Liver (tissue), 9 donors: ENCODE data around the gene ADIPOR1. TPM values are rescaled to one million over a fixed set of nuclear protein-coding genes. Genes with fewer than 3 reads are reported as not detected.
A peak's percentile ranks its signal among the peaks of the same experiment; 100 is the strongest.

Source experiments
- DNase-seq: peaks from one replicate; pipeline ENCODE4 v3.0.0-alpha.2; 2017; ENCODE audit warnings: low spot score
- H3K27ac ChIP-seq, 2 donors: one replicate each; pipeline ENCODE4 v1.7.0; 2013; ENCODE audit warnings: inconsistent platforms in 2 of 2, low read length in 2 of 2, control low read depth in 1 of 2, low read depth in 1 of 2, mild to moderate bottlenecking in 1 of 2
- H3K27me3 ChIP-seq, 4 donors: one replicate each; pipeline versions ENCODE4 v1.6.1 to v1.7.0; 2013; ENCODE audit warnings: low read length in 3 of 4, inconsistent platforms in 1 of 4, mild to moderate bottlenecking in 1 of 4, moderate library complexity in 1 of 4; ENCODE audit not compliant: control insufficient read depth in 4 of 4, insufficient read depth in 4 of 4
- H3K36me3 ChIP-seq, 4 donors: one replicate each; pipeline versions ENCODE4 v1.6.1 to v1.7.0; 2013; ENCODE audit warnings: low read length in 3 of 4, mild to moderate bottlenecking in 3 of 4, low read depth in 1 of 4, moderate library complexity in 1 of 4; ENCODE audit not compliant: control insufficient read depth in 4 of 4, insufficient read depth in 3 of 4
- H3K4me1 ChIP-seq, 4 donors: one replicate each; pipeline versions ENCODE4 v1.6.1 to v1.7.0; 2013; ENCODE audit warnings: low read length in 3 of 4, mild to moderate bottlenecking in 3 of 4, moderate library complexity in 1 of 4; ENCODE audit not compliant: control insufficient read depth in 4 of 4, insufficient read depth in 4 of 4
- H3K4me3 ChIP-seq, 3 donors: one replicate each; pipeline versions ENCODE4 v1.6.1 to v1.7.0; 2013; ENCODE audit warnings: low read length in 3 of 3, control low read depth in 1 of 3, low read depth in 1 of 3, mild to moderate bottlenecking in 1 of 3
- H3K9ac ChIP-seq, 2 donors: one replicate each; pipeline ENCODE4 v1.7.0; 2013; ENCODE audit warnings: low read length in 2 of 2, mild to moderate bottlenecking in 2 of 2, moderate library complexity in 2 of 2, control low read depth in 1 of 2, low read depth in 1 of 2
- H3K9me3 ChIP-seq, 4 donors: one replicate each; pipeline versions ENCODE4 v1.6.1 to v1.7.0; 2013; ENCODE audit warnings: low read length in 3 of 4; ENCODE audit not compliant: control insufficient read depth in 4 of 4
- EGR1 ChIP-seq, 2 donors: IDR thresholded peaks; 2 replicates each; pipeline ENCODE4 v1.6.1; 2016 to 2018; ENCODE audit warnings: antibody characterized with exemption in 2 of 2, low read depth in 2 of 2
- FOXA1 ChIP-seq: IDR thresholded peaks from 2 replicates; pipeline ENCODE4 v1.6.1; 2016; ENCODE audit warnings: antibody characterized with exemption
- FOXA2 ChIP-seq: IDR thresholded peaks from 2 replicates; pipeline ENCODE4 v1.6.1; 2016; ENCODE audit warnings: antibody characterized with exemption
- GABPA ChIP-seq, 2 donors: IDR thresholded peaks in 1 of 2; conservative IDR thresholded peaks in 1 of 2; 2 replicates each; pipeline ENCODE4 v1.6.1; 2016; ENCODE audit warnings: antibody characterized with exemption in 2 of 2, mild to moderate bottlenecking in 1 of 2, moderate library complexity in 1 of 2
- HNF4A ChIP-seq, 2 donors: conservative IDR thresholded peaks; 2 replicates each; pipeline ENCODE4 v1.6.1; 2016; ENCODE audit warnings: antibody characterized with exemption in 2 of 2, mild to moderate bottlenecking in 2 of 2
- HNF4G ChIP-seq: IDR thresholded peaks from 2 replicates; pipeline ENCODE4 v1.6.1; 2016; ENCODE audit warnings: antibody characterized with exemption
- JUND ChIP-seq, 2 donors: IDR thresholded peaks; 2 replicates each; pipeline ENCODE4 v1.6.1; 2016; ENCODE audit warnings: antibody characterized with exemption in 2 of 2
- MAX ChIP-seq: IDR thresholded peaks from 2 replicates; pipeline ENCODE4 v1.6.1; 2016; ENCODE audit warnings: antibody characterized with exemption
- NR2F2 ChIP-seq: IDR thresholded peaks from 2 replicates; pipeline ENCODE4 v1.6.1; 2016; ENCODE audit warnings: antibody characterized with exemption
- RAD21 ChIP-seq, 2 donors: IDR thresholded peaks; 2 replicates each; pipeline ENCODE4 v1.6.1; 2016; ENCODE audit warnings: antibody characterized with exemption in 2 of 2, mild to moderate bottlenecking in 2 of 2
- REST ChIP-seq: IDR thresholded peaks from 2 replicates; pipeline ENCODE4 v1.6.1; 2016; ENCODE audit warnings: antibody characterized with exemption, mild to moderate bottlenecking
- RXRA ChIP-seq, 2 donors: IDR thresholded peaks; 2 replicates each; pipeline ENCODE4 v1.6.1; 2017 to 2018; ENCODE audit warnings: antibody characterized with exemption in 2 of 2, mild to moderate bottlenecking in 1 of 2
- SP1 ChIP-seq: IDR thresholded peaks from 2 replicates; pipeline ENCODE4 v1.6.1; 2018; ENCODE audit warnings: antibody characterized with exemption, mild to moderate bottlenecking
- TAF1 ChIP-seq: conservative IDR thresholded peaks from 2 replicates; pipeline ENCODE4 v1.6.1; 2016; ENCODE audit warnings: antibody characterized with exemption, mild to moderate bottlenecking
- YY1 ChIP-seq: IDR thresholded peaks from 2 replicates; pipeline ENCODE4 v1.6.1; 2016; ENCODE audit warnings: antibody characterized with exemption, mild to moderate bottlenecking
- WGBS: extraction: QIAGEN DNeasy Blood & Tissue Kit; methylation state at CpG from one replicate; pipeline ENCODE4 v1.1.7; 2013; 5-methylcytosine and 5-hydroxymethylcytosine counted together
- polyA plus RNA-seq, 2 donors: library from polyadenylated mRNA; stranded (reverse) in 1 of 2; unstranded in 1 of 2; fragments of 200-250 nt in 1 of 2; fragments of >200 nt in 1 of 2; fragmentation: Nextera tagmentation in 1 of 2; extraction: Ambion mirVana in 1 of 2; gene quantifications; one replicate each; pipeline versions ENCODE4 v1.2.1 to v1.2.3, GENCODE V29; 2013 to 2015
- total RNA-seq, 2 donors: library from RNA; depleted of rRNA; stranded (reverse); fragments of >200 nt; gene quantifications; one replicate each; pipeline ENCODE4 v1.2.3, GENCODE V29; 2014
- TF ChIP-seq, protein P1 (sequence below): fragments of 150-350 bp; IDR thresholded peaks from 2 replicates; pipeline ENCODE4 v1.5.1; 2017; ENCODE audit warnings: improper control_type of control experiment, low read depth, low read length; ENCODE audit not compliant: missing input control
- TF ChIP-seq, protein P2 (sequence below): IDR thresholded peaks from 2 replicates; pipeline ENCODE4 v1.6.1; 2016; ENCODE audit warnings: antibody characterized with exemption
- TF ChIP-seq, protein P3 (sequence below): IDR thresholded peaks from 2 replicates; pipeline ENCODE4 v1.6.1; 2016; ENCODE audit warnings: antibody characterized with exemption
- donor health status: healthy.
- donor health status: healthy.
- donor health status: healthy.
- donor health status: healthy.
- donor health status: healthy.

ADIPOR1 gene
- total and polyA plus RNA-seq, 4 donors: 58.5 to 175 (median 70.4) TPM

DNA sequence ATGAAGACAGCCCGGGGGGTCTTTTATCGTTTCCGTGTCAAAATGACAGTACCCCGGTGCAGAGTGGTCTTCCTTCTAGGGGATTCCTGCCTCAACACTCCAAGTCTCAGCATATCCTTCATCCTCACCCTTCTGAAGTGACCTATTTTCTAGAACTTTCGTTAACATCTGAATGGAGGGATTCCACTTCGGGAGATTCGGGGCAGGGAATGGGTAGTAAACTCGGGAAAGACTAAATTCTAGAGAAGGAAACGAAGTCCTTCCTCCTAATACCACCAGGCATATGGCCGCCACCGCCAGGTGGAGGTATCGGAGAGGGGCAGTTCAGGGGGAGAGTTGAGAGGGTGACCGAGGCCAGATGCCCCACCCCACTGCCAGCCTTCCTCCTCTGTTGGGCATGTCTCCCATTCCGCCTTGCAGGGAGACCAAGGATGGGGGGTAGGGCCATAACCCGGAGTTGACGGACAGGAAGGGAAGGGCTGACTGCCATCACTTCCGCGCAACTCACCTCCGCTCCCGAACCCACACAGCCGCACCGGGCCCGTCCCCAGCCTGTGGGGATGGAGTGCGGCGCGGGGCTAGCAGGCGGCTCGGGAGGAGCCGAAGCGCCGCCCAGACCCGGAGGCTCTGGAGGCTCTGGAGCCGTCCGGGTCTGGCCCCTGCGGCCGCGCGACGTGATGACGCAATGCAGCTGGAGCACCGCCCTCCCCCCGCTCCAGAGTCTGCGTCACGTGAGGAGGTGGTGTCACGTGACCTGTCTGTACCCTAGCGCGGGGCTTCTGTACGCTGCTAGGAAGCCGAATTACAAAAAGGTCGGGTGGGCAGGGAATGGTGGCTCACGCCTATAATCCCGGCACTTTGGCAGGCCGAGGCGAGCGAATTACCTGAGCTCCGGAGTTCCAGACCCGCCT lies 31.3 kb downstream of the ADIPOR1 start, which contains the start of gene KLHL12:
Gene KLHL12, minus strand, starts transcription at position 654 of the 911 bp plus-strand sequence. CDS start 2,072 bp downstream, outside the sequence.
- peaks cover 0 to 9% (median 7%) of the 10 kb centered on the region in 4 donors for H3K4me1 ChIP-seq
- no peaks in the 10 kb centered on the region for H3K27me3 ChIP-seq
- peak within 1 kb of the TSS; percentile 75 to 95 (median 82) for H3K4me3 ChIP-seq
- H3K36me3 ChIP-seq: peaks cover 0 to 5% (median 2%) of the 10 kb centered on the region in 4 donors
- peak within 1 kb of the TSS; percentile 67 to 68 for H3K9ac ChIP-seq
- peak; percentile 60 to 76 for TF ChIP-seq RAD21 (IDR thresholded peaks at IDR 0.05)
- TF ChIP-seq TAF1: no peak
- TF ChIP-seq GABPA (IDR thresholded peaks at IDR 0.05 in 1 of 2, conservative IDR thresholded peaks at IDR 0.05 in 1 of 2): peak in 1 of 2 donors; percentile 53
- TF ChIP-seq FOXA1: no peak
- no peak for TF ChIP-seq HNF4G
- peak in 1 of 2 donors; percentile 42 for TF ChIP-seq EGR1 (IDR thresholded peaks at IDR 0.05; ENCODE audit: low read depth in 2 of 2)
- TF ChIP-seq, protein P1, sequence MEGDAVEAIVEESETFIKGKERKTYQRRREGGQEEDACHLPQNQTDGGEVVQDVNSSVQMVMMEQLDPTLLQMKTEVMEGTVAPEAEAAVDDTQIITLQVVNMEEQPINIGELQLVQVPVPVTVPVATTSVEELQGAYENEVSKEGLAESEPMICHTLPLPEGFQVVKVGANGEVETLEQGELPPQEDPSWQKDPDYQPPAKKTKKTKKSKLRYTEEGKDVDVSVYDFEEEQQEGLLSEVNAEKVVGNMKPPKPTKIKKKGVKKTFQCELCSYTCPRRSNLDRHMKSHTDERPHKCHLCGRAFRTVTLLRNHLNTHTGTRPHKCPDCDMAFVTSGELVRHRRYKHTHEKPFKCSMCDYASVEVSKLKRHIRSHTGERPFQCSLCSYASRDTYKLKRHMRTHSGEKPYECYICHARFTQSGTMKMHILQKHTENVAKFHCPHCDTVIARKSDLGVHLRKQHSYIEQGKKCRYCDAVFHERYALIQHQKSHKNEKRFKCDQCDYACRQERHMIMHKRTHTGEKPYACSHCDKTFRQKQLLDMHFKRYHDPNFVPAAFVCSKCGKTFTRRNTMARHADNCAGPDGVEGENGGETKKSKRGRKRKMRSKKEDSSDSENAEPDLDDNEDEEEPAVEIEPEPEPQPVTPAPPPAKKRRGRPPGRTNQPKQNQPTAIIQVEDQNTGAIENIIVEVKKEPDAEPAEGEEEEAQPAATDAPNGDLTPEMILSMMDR: peak; percentile 56
- TF ChIP-seq, protein P2, sequence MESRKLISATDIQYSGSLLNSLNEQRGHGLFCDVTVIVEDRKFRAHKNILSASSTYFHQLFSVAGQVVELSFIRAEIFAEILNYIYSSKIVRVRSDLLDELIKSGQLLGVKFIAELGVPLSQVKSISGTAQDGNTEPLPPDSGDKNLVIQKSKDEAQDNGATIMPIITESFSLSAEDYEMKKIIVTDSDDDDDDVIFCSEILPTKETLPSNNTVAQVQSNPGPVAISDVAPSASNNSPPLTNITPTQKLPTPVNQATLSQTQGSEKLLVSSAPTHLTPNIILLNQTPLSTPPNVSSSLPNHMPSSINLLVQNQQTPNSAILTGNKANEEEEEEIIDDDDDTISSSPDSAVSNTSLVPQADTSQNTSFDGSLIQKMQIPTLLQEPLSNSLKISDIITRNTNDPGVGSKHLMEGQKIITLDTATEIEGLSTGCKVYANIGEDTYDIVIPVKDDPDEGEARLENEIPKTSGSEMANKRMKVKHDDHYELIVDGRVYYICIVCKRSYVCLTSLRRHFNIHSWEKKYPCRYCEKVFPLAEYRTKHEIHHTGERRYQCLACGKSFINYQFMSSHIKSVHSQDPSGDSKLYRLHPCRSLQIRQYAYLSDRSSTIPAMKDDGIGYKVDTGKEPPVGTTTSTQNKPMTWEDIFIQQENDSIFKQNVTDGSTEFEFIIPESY: peak; percentile 78
- TF ChIP-seq RXRA (IDR thresholded peaks at IDR 0.05): peak; percentile 56 to 80
- peak in 1 of 2 donors; percentile 43 for TF ChIP-seq HNF4A (conservative IDR thresholded peaks at IDR 0.05)
- peak; percentile 49 for TF ChIP-seq MAX
- TF ChIP-seq SP1: peak; percentile 60
- TF ChIP-seq NR2F2: no peak
- peak; percentile 85 for TF ChIP-seq YY1
- peak; percentile 87 for TF ChIP-seq REST
- TF ChIP-seq FOXA2: no peak
- TF ChIP-seq JUND (IDR thresholded peaks at IDR 0.05): peak in 1 of 2 donors; percentile 7
- TF ChIP-seq, protein P3, sequence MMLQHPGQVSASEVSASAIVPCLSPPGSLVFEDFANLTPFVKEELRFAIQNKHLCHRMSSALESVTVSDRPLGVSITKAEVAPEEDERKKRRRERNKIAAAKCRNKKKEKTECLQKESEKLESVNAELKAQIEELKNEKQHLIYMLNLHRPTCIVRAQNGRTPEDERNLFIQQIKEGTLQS: peak; percentile 82
- peak within 1 kb of the TSS; percentile 86 to 93 for H3K27ac ChIP-seq
- peak; percentile 97 for DNase-seq
- H3K9me3 ChIP-seq: no peaks in the 10 kb centered on the region
- under 1% methylated on average over 57 of the region's 57 CpGs for WGBS
